ENCODE results near the gene BMPER. TPM values are rescaled to one million over a fixed set of nuclear protein-coding genes. Genes with fewer than 3 reads are reported as not detected.

The BMPER gene
- total and polyA plus RNA-seq, 10 of the 15 experiments (the other 5 are each of a cell fraction or from before 2014, with no cell fraction given) = 0.02 to 0.08 TPM; not detected in 8

GRCh38 chr7:33965183-33965744 lies 59.9 kb downstream of the BMPER start:
- H3K27me3 ChIP-seq (replicated peaks in 1 of 2; ENCODE audit: control insufficient read depth in 2 of 2, insufficient read depth in 2 of 2, low read length in 1 of 2) = no peaks in the 10 kb centered on the region
- BruUV-seq (replicated peaks) = no TSS peak
- intact Hi-C loops (cut with micrococcal nuclease; ENCODE audit: unreplicated experiment) (no loop called here), in situ Hi-C loops (cut with MboI) (no loop called here)
- H3K4me1 ChIP-seq (ENCODE audit: control insufficient read depth, insufficient read depth, low read length) = no peaks in the 10 kb centered on the region
- DNase-seq (ENCODE audit: low read depth, low spot score) = no peak
- RAD21 ChIA-PET (ENCODE audit: unreplicated experiment) = no interaction called here
- ATAC-seq = no peak
- H3K4me3 ChIP-seq = no peak overlapping the region
- H3K4me2 ChIP-seq (ENCODE audit: control insufficient read depth, insufficient read depth) = no peak overlapping the region
- H2AFZ ChIP-seq (ENCODE audit: control insufficient read depth, low read depth, low read length) = no peak overlapping the region
- 7% methylated on average over 2 of the region's 2 CpGs for WGBS (ENCODE audit: insufficient coverage, insufficient replicate concordance, low lambda C conversion rate, missing lambda C conversion rate)
- SMC1A ChIA-PET (ENCODE audit: uncharacterized antibody, unreplicated experiment) = interaction anchor here (0.9 to 1.1 kb wide), 2 partner anchors 11 to 15 kb away, joined by 3 read pairs; no protein-coding TSS in a partner anchor
- POLR2A ChIA-PET = no interaction called here
- CTCF ChIA-PET = interaction anchor here (1.5 kb wide), 1 partner anchor 32 kb away, joined by 5 read pairs; no protein-coding TSS in a partner anchor
- no peak overlapping the region for H3K27ac ChIP-seq (ENCODE audit: control insufficient read depth, insufficient read depth)
- H3K9me3 ChIP-seq (replicated peaks; ENCODE audit: control insufficient read depth, insufficient read depth, low read length) = no peaks in the 10 kb centered on the region
- H3K79me2 ChIP-seq (ENCODE audit: control insufficient read depth, insufficient read depth, low read length) = no peaks in the 10 kb centered on the region
- no peak overlapping the region for H3K9ac ChIP-seq (ENCODE audit: control insufficient read depth, insufficient read depth, low read length)
- no peaks in the 10 kb centered on the region for H3K36me3 ChIP-seq (ENCODE audit: control insufficient read depth in 2 of 2, insufficient read depth in 2 of 2, low read length in 1 of 2)
- FAIRE-seq = no peak
- H4K20me1 ChIP-seq (ENCODE audit: control insufficient read depth, insufficient read depth) = no peaks in the 10 kb centered on the region
- TF ChIP-seq EGR1 (IDR thresholded peaks at IDR 0.05; ENCODE audit: borderline replicate concordance in 1 of 2, low read depth in 2 of 2, low read length in 2 of 2) (no peak), ZNF687 (IDR thresholded peaks at IDR 0.05) (no peak), CBX5 (IDR thresholded peaks at IDR 0.05; ENCODE audit: low read depth) (no peak), RFX5 (IDR thresholded peaks at IDR 0.05; ENCODE audit: low read depth, low read length) (no peak), ASH2L (IDR thresholded peaks at IDR 0.05; ENCODE audit: borderline replicate concordance, low read depth) (no peak), RAD21 (IDR thresholded peaks at IDR 0.05; ENCODE audit: insufficient read depth, low read depth, low read length) (no peak), REST (IDR thresholded peaks at IDR 0.05; ENCODE audit: low read depth, low read length) (no peak), NFXL1 (IDR thresholded peaks at IDR 0.05; ENCODE audit: borderline replicate concordance) (no peak), BMI1 (IDR thresholded peaks at IDR 0.05; ENCODE audit: borderline replicate concordance) (no peak), TCF12 (IDR thresholded peaks at IDR 0.05; ENCODE audit: low read depth, low read length) (no peak), GATAD2B (conservative IDR thresholded peaks at IDR 0.05; ENCODE audit: low read depth) (no peak), IRF5 (IDR thresholded peaks at IDR 0.05; ENCODE audit: borderline replicate concordance) (no peak), CHD2 (IDR thresholded peaks at IDR 0.05; ENCODE audit: borderline replicate concordance, low read depth, low read length) (no peak)
